NCI-H345 treated with DMSO at 0.1 percent for 48 hours (cell line): Measurements from ENCODE around the gene MINPP1.
"Not testable (repeated sequence)": the region's sequence is repeated elsewhere in the genome, so short reads cannot be mapped to it uniquely, and the experiment has no call there.

Source experiments
- DNase-seq: peaks from one replicate; lab custom pipeline; 2025; ENCODE audit not compliant: unreplicated experiment; lab: John Stamatoyannopoulos, UW

MINPP1 gene

DNA sequence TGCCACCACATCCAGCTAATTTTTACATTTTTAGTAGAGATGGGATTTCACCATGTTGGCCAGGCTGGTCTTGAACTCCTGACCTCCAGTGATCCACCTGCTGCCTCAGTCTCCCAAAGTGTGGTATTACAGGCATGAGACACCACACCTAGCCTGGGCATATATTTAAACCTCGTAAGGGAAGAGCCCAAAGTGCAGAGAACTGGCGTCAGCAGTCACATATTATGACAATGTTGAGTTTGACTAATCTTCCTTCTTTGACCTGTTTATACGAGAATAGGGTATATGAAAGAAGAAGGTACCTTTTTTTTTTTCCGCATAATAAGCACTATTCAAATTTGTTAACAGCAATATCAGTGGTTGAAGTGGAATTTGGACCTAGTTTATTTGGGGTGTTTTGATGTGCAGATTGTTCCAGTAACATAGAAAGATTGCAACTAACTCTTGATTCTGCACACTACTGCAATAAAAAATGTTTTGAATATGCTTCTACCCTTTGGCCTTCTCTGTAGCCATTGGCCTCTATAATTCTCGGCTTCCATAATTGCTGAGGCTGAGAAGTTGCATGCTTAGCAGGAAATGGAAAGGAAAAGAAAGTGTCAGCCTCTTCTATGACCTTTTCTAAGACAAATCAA is 55.9 kb downstream of the MINPP1 start:
- no peak for DNase-seq

DNA sequence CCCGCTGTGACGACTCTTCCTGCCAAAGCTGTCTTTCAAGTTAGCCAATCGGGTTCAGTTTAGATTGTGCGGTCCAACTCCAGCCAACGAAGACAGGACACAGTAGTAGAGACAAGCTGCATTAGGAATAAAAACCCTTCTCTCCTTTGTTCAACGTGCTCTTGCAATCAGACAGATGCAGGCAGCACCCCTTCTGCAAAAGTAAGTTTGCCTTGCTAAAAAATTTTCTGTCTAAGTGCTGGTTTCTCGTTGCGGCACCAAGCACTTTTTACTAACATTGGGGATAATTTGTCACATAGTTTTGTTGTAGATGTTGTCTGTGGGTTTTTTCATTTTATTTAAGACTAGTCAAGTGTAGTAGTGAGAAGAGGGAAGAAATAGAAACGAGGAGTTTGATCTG is 58.1 kb downstream of the MINPP1 start:
- DNase-seq, result no peak

DNA sequence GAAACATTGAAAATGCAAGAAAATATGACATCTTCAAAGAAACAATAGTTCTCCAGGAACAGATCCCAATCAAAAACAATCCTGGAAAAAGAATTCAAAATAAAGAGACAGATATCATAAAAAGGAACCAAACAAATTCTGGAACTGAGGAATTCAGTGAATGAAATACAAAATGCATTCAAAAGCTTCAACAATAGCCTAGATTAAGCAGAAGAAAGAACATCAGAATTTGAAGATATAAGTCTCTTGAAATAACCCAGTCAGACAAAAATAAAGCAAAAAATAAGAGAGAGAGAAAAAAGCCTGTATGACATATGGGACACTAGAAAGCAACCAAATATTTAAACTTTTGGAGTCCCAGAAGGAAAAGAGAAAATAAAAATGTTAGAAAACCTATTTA is 60.3 kb downstream of the MINPP1 start:
- no peak for DNase-seq

DNA sequence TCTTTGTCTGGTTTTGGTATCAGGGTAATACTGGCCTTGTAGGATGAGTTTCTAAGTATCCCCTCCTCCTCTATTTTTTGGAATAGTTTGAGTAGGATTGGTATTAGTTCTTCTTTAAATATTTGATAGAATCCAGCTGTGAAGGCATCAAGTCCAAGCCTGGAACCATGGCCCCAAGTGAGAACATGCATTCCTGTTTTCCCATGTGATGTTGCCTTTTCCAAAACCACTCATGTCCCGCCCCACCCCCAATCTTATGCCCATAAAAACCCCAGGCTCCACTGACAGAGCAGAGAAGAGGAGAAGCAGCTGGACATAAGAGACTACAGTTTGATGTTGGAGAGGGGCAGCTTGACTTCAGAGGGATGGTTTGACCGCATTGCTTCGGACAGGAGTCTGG is 71.2 kb downstream of the MINPP1 start:
- no peak for DNase-seq

DNA sequence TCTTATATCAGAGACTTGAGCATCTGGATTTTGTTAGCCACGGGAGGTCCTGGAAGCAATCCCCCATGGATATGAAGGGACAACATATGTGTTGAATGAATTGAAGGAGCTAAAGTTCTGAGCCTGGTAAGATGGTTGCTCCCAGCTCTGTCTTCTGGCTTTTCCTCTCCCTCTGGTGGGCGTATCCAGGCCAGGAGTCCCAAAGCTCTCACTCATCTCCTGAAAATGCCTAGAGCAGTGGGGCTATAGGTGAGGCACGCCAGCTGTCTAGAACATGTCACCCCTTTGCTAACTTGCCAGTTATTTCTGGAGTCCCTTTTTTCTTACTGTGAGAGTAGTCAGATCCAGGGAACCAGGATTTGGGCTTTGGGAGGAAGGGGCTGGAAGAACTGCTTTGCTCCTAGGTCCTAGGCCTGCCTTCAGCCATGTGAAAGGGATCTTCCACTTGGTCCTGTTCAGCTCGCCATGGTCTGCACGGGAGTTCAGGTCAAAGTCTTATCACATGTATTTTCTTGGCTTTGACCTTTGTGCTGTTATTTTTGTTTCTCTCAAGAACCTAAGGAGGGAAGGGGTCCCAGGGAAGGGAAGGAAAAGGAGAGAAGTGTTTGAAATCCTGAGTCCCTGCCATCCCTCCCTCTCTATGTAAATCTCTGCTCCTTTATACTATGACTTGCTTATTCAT is 73.6 kb downstream of the MINPP1 start:
- DNase-seq, result no peak

DNA sequence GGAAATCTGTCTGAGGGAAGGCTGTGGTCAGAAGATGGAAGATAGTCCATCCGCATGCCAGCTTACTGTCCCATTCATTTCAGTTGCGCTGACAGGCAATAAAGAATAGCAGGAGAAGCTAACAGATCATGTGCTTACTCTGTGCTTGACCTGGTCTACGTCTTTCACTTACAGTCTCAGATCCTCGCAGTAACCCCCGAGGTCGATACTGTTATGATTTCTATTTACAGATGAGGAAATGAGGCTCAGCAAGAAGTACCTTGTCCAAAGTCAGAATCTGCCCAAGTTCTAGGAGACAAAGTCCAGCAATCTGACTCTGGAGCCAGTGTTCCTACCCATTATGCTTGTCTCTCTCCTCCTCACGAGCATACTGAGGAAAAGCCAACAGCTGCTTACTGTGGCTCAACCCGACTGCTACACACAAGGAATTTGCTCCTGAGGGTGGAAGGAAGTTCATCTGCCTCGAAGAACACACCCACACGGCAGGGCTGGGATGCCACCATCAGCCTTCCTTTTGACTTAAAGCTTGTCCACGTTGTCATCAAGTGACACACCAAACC is 74.2 kb downstream of the MINPP1 start:
- no peak for DNase-seq

DNA sequence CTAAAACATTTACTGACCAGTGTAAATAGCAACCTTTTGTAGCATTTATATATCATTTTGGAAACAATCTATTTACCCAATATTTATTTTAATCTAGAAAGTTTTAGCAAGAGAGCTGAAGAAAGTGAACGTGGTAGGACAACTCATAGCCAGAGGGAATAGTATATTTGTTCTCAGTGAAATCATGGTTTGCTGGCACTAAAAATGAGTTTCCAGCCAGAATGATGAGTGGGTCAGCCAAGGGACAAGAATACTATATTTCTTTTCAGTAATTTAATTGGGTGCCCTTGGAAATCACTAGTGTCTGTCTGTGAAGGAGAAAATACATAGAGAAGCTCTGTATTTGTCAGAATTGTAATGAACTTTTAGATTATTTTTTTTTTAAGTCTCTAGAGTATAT is 74.9 kb downstream of the MINPP1 start:
- no peak for DNase-seq

DNA sequence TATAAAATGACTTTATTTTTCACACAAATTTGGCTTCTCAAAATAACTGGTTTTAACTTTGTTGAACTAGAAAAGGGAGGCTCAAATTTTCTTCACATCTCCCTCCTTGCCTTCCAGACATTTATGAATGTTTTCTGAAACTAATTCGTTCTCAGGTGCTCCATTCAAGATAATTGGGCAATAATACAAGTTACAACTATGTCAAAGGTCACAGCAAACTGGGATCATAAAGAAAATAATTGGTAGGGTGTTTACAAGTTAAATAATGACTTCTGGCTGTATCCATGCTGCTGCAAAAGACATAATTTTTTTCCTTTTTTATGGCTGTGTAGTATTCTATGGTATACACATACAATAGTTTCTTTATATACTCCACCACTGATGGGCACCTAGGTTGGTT is 75.3 kb downstream of the MINPP1 start:
- DNase-seq, result no peak

DNA sequence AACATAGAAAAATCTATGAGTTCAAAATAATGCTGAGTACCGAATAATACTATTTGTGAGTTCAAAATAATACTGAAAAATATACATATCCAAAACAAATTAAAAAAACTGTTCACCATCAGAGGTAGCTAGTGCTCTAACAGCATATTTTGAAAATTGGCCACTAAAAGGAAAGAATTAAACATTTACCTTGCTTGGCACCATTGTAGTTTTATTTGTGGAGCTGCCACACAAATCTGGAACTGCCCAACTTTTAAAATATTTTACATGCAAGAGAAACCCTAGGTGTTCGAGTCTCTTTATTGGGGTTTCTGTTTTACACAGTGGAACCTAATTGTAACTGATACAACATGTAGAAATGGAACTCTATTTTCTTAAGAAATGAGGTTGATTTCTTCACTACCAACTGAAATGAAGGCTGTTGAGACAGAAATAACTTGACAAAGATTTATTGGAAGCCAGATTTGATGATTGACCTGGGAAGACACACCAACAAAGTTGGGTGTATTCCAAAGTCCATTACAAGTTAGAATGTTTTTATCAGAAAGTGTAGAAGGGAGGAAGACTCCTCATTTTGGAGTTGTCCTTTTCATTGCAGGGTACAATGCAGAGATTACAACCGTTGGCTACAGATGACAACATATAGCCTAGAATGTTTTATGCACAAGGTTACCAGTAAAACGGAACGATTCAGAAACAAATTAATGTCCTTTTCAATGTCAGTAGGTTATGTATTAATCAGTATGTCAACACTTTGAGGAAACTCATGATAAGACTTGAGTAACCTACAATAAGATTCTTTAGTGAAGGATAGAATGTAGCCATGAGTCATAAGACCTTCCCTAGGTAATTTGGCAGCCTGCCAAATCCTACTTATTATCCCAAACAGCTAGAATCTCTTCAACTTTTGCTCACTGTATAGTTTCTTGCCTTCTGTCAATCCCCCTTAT is 81.1 kb downstream of the MINPP1 start:
- DNase-seq, result no peak

DNA sequence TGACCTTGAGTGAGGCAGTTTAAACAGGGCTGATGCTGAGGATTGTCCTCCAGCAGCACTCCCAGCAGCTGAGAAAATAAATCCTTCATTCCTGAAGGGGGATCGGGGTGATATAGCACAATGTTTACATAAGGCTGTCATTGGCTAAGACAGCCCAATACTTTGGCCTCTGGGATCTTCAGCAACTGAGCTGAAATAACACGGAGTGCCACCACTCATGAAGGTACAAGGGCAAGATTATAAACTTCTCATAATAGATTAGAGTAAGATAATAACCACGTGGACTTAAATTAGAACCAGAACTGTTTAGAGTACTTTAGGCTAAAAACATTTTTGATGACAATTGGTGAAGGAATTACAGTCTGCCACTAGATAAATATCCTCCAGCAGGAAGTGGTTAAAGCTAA is 85.0 kb downstream of the MINPP1 start:
- no peak for DNase-seq

DNA sequence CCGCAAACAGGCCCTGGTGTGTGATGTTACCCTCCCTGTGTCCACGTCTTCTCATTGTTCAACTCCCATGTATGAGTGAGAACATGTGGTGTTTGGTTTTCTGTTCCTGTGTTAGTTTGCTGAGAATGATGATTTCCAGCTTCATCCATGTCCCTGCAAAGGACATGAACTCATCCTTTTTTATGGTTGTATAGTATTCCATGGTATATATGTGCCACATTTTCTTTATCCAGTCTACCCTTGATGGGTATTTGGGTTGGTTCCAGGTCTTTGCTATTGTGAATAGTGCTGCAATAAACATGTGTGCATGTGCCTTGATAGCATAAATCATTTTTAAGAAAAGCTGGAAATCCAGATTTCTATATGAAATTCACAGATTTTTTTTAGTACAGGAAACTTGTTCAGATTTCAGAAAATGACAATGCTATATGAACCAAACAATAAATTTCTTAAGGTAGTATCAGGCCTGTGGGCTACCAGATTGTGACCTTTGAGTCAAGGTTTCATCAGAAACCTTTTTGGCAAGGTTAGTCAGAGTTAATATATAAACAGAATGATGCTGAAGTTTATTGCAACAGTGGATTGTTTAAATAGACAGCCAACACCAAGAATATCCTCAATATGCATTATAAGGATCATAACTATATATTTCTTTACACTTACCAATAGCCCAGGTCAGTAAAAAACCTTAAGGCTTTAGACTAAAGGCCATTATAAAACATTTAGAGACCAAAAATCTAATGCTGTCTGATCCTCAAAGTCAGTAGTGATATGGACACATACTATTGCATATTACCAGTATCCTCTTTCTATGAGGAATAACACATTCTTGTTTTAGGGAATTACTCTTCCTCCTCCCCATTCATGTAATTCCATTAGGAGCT is 86.3 kb downstream of the MINPP1 start:
- DNase-seq, result no peak

DNA sequence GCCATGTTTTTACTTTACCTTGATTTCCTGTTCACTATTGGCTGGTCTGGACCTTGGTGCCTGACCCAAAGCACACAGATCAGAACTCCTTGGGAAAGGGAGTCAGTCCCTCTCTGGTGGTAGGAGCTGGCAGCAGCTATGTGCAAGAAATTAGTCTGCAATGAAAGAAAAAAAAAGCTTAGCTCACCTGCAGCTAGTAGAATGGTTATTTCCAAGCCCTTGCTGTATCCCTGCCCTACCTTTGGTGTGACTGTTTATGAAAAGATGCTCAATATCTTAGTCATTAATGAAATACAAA is 86.8 kb downstream of the MINPP1 start:
- no peak for DNase-seq

DNA sequence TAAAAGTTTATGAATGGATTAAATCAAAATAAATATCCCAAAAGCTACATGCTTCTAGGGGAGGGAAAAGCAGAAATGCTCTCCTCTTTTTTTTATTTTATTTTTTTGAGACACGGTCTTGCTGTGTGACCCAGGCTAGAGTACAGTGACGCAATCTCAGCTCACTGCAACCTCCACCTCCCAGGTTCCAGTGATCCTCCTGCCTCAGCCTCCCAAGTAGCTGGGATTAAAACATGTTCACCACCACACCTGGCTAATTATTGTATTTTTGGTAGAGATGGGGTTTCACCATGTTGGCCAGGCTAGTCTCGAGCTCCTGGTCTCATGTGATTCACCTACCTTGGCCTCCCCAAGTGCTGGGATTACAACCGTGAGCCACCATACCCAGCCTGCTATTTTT is 88.2 kb downstream of the MINPP1 start:
- DNase-seq, result not testable (repeated sequence)

DNA sequence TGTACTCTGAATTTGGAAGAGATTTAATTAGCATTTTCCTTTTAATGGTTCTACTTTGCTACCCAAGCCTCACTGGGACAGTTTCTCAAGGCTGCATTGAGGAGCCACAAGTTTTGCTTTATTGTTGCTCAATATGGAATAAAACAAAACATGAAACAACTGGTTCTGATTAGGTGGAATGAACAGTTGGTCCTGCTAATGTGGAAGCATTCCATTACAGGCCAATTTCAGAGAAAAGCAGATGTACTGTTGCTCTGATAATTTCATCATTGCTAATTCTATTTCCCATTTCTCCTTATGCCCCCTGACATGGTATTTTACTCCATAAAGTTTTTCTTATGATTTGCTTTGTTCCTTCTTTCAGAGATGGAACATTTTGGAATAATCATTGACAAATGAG is 89.0 kb downstream of the MINPP1 start:
- no peak for DNase-seq

DNA sequence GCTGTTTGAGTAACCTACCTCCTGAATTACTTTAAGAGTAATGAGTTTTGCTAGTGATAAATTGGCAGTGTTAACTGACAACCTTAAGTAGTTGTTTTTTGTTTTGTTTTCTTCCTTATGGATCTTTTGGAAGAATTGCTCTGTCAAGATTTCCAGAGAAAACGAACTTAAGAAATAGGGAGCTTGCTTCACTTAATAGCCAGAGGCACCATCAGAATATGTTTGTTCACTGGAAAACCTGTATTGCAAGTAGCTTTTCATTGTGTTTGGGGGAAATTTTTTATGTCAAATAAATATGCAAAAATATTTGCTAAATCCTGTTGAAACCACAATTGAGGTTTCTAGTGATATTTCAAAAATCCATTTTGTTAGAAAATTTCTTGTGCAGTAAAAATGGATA is 89.5 kb downstream of the MINPP1 start:
- no peak for DNase-seq

DNA sequence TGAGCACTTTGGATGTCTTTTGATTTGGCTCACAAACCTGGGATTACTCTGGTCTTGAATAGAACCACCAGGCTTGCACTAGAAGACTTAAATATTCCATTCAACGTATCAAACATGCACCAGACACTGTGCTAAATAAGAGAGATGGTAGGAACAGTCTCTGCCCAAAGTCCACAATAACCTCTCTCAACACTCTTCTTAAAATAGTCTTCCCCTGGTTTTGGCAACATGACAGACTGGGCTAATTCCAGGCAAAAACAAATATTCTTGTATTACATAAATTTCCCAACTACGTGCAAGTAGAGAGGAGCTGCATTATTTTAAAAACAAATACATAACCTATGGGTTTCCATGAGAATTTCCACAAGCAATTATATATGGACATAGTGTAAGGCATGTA is 90.2 kb downstream of the MINPP1 start:
- no peak for DNase-seq

DNA sequence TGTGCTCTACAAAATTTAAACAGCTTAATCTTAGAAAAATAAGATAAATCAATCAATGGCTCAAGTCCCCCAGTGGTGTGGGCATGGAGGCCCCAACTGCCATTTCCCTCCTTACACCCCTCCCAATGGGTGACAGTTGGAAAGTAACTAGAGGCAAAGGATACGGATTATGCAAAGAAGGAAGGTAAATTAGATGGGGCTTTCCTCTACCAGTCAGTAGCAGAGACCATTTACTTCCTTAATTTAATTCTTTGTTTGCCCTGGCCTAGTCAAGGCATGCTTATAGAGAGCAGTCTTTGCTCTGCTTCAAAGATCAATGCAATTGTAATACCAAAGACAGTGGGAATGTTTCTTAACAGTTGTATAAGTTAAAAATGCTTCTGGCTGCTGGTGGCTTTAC is 91.7 kb downstream of the MINPP1 start:
- DNase-seq, result no peak

DNA sequence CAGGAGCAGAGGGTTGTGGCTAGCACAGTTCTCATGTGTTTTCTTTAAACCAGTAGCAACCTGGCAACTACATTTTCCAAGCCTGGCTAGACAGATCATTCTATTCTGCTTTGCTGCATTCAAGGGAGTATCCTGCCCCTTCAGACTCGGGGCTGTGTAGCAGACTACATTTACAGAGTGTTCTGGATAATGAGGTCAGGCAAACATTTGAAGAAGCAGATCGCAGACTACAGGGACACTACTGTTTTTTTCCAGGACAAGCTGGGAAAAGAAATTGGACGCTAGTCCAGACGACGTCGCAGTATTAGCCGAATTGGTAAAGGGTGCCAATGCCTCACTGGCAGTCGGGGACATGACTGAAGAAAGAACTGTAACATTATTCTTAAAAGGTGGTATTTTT is 94.0 kb downstream of the MINPP1 start:
- DNase-seq, result no peak

DNA sequence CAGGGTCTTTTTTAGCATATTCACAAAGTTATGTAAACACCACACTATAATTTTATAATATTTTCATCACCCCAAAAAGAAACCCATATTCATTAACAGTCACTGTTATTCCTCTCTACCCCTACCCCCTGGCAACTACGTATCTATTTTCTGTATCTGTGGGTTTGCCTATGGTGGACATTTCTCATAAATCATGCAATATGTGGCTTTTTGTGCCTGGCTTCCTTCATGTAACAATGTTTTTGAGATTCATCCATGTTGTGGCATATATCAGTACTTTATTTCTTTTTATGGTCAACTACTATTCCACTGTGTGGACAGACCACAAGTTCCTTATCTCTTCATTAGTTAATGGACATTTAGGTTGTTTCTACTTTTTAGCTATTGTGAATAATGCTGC is 95.9 kb downstream of the MINPP1 start:
- DNase-seq, result no peak
